AG10803 (cell line): ENCODE data around the gene ARHGAP15.

Experiments used
- DNase-seq: peaks from one replicate; pipeline ENCODE4 v3.0.0; 2010; ENCODE audit warnings: low read depth
- H3K4me3 ChIP-seq: 2 replicates; pipeline ENCODE4 v1.5.1; 2011; ENCODE audit warnings: mild to moderate bottlenecking, low read length, control low read depth
- CTCF ChIP-seq: conservative IDR thresholded peaks from 2 replicates; pipeline ENCODE4 v1.5.1; 2011; ENCODE audit warnings: mild to moderate bottlenecking, low read length, control low read depth, inconsistent platforms

Gene ARHGAP15

GRCh38 chr2:143586119-143586518 is 456.9 kb downstream of the ARHGAP15 start:
- H3K4me3 ChIP-seq, result no peak overlapping the region
- DNase-seq, result no peak
- no peak for TF ChIP-seq CTCF

GRCh38 chr2:143588746-143589145 is 459.5 kb downstream of the ARHGAP15 start:
- H3K4me3 ChIP-seq, result no peak overlapping the region
- no peak for DNase-seq
- TF ChIP-seq CTCF, result no peak

GRCh38 chr2:143594161-143594560 is 464.9 kb downstream of the ARHGAP15 start:
- no peak for DNase-seq
- no peak for TF ChIP-seq CTCF
- no peak overlapping the region for H3K4me3 ChIP-seq

GRCh38 chr2:143594745-143595144 is 465.5 kb downstream of the ARHGAP15 start:
- TF ChIP-seq CTCF, result no peak
- no peak for DNase-seq
- no peak overlapping the region for H3K4me3 ChIP-seq

- DNase-seq, result no peak
- no peak overlapping the region for H3K4me3 ChIP-seq
- TF ChIP-seq CTCF, result no peak
Measured at GRCh38 chr2:143600116-143600515, 470.9 kb downstream of the ARHGAP15 start.

- no peak for DNase-seq
- no peak overlapping the region for H3K4me3 ChIP-seq
- TF ChIP-seq CTCF, result no peak
Measured at GRCh38 chr2:143601828-143602227, 472.6 kb downstream of the ARHGAP15 start.

- TF ChIP-seq CTCF, result no peak
- no peak overlapping the region for H3K4me3 ChIP-seq
Measured at GRCh38 chr2:143603035-143603655, 473.9 kb downstream of the ARHGAP15 start.

More at GRCh38 chr2:143603035-143603655, 473.9 kb downstream of the ARHGAP15 start:
- DNase-seq, result no peak
